Measurements from ENCODE around the gene SLC4A5.
"Not testable (repeated sequence)": the region's sequence is repeated elsewhere in the genome, so short reads cannot be mapped to it uniquely, and the experiment has no call there.

SLC4A5 gene

GRCh38 chr2:74226648-74227213, 116.5 kb downstream of the SLC4A5 start:
- DNase-seq = no peak

DNA sequence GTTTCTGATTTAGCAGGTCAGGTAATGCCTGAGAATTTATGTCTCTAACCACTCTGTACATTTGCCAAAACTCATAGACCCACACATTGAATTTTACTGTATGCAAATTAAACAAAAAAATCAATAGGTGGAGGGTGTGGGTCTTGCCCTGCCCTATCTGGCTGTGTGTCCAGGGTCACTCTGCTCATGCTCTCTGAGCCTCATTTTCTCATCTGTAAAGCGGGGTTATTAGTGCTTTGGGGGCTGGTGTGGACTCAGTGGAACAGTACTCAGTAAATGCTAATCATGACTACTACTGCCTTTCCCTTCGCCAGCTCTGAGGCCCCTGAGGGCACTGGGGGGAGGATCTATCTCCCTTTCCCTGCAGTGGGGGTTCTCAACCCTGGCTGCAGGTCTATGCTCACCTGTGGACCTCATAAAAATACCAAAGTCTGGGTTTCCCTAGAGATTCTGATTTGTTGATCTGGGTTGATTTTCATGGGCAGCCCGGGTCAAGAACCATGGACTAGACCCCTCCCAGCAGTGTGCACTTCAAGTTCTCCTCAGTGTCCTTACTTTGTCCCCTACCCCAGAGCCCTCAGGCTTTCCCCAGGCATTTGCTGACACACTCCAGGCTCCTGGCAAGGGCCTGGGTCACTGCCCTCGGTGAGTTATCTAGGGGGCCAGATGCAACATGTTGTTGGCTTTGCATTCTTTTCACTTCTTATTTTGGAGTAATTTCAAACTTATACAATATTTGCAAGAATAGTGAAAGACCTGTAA, 117.3 kb downstream of the SLC4A5 start:
- DNase-seq = no peak

- no peak for DNase-seq
These were observed 119.1 kb downstream of the SLC4A5 start for GRCh38 chr2:74223941-74224770.

GRCh38 chr2:74222300-74222650, 120.9 kb downstream of the SLC4A5 start:
- DNase-seq = no peak

GRCh38 chr2:74221604-74222299, 121.5 kb downstream of the SLC4A5 start:
- no peak for DNase-seq

GRCh38 chr2:74221091-74221490, 122.1 kb downstream of the SLC4A5 start:
- no peak for DNase-seq

DNA sequence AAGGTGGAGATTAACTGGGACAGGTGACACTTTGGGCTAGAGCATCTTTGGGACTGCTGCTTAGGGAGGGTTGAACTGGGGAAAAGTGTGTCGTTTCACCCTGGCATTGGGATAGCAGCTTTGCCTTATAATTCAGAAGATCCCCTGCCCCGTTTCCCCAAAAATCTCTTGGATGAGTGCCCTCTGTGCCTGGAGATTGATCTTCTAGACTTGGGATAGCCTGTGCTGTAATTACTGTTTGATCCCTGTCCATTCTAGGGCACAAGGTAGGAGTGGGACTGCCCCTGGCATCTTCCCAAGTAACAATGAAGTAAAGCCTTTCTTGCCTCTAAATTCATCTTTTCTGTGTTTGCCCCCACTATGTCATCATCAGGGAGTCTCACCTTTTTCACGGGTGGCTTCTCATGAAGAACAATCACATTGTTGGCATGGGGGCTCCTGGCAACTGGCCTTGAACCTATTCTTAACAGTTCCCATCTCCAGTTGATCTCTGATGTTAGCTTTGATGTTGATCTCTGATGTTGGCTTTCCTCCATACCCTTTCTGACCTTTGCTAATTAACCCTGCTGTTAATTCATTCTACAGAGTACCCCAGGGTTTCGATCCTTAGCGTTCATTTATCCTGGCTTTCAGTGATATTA, 123.2 kb downstream of the SLC4A5 start:
- DNase-seq = no peak

GRCh38 chr2:74216642-74217041, 126.6 kb downstream of the SLC4A5 start:
- DNase-seq = no peak

DNA sequence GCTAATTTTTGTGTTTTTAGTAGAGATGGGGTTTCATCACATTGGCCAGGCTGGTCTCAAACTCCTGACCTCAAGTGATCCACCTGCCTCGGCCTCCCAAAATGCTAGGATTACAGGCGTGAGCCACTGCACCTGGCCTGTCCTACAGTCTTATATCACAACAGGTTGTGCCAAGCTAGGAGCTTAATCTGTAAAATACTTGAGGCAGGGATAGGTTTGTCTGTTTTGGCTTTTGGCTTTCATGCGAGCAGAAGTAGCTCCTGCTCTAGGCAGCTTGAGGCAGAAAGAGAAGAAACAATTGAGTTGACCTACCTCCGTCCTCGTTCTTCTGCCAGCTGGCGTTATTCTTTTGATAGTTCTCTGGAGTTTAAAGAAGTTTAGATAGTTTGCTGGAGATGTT, 127.4 kb downstream of the SLC4A5 start:
- not testable (repeated sequence) for DNase-seq

DNA sequence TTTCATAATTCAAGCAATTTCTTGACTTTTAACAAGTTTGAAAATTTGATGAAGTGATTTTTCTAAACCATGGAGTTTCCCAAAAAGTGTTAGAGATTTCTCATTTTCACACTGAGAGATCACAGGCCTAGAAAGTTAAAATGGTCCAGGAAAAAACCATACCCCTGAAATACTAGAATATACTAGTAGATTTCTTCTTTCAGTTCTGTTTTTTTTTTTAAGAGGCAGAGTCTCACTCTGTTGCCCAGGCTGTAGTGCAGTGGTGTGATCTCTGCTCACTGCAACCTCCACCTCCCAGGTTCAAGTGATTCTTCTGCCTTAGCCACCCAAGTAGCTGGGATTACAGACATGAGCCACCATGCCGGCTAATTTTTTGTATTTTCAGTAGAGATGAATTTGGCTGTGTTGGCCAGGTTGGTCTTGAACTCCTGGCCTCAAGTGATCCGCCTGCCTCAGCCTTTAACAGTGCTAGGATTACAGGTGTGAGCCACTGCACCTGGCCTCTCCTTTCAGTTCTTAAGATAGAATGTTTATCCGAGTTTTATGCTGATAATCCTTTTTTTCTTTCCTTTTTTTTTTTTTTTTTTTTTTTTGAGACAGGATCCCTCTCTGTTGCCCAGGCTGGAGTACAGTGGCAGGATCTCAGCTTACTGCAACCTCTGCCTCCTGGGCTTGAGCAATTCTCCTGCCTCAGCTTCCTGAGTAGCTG, 130.4 kb downstream of the SLC4A5 start:
- DNase-seq = no peak

DNA sequence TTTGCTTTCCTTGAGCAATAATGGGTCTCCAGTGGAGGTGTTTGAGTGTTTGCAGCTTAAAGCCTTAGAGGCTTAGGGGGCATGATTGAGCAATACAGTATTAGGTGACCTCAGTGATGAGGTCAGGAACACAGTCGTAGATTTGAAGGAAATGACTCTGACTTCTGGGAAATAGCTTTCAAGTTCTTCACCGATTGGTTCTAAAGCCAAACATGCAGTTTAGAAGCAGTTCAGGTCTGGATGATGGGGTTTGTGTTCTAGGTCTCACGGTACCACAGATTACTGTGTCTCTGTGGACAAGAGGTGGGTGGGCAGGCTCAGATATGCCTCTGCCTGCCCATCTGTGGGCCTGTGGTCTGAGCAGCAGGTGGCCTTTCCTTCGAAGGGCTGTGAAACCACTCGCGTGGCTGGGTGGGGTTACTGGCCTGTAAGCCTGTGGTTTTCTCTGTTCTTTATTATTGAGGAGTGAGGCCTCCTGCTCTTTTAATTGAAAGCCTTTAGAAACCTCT, 137.0 kb downstream of the SLC4A5 start:
- peak; percentile 8 for DNase-seq

DNA sequence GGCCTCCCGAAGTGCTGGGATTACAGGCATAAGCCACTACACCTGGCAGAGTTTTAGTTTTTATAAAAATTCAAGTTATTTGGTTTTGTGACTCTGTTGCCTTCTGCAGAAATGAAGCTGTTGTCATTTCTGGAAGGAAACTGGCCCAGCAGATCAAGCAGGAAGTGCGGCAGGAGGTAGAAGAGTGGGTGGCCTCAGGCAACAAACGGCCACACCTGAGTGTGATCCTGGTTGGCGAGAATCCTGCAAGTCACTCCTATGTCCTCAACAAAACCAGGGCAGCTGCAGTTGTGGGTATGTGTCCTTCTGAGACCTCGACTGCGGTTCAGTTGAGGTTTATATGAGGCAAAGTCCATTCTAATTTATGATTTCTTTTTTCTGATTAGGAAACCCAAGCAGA, 137.6 kb downstream of the SLC4A5 start:
- peak; percentile 13 for DNase-seq

DNA sequence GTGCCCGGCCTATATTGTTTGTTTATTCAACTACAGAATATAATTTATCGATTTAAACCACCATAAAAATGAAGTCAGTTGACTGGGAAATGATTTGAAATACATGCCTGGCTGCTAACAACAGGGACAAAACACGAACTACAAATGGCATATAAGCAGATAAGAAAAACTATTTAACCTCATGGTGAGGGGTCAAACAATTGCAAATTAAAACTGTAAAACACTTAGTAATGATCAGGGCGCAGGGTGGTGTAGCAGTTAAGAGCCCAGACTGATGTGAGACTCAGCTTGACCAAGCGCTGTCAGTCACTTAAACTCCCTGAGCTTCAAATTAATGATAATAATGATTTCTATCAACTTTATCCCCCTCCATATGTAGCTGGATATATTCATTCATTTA, 138.1 kb downstream of the SLC4A5 start:
- DNase-seq = no peak

DNA sequence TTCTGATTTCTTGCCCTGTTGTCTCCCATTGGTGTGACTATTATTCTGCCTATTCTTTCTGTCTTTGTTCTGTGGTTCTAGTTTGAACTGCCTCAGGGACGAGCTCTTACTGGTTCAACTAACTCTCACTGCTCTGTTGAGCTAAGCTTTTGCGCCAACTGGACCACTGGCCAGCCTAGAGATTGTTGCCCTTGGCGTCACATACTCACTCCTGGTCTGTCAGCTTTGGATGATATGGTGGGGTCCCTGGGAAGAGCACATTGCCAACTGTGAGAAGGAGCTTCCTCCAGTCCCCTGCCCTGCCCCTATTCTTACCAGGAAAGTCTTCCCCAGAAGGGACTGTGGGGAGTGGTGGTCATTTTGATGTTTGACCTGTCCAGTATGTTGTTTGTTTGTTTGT, 138.8 kb downstream of the SLC4A5 start:
- no peak for DNase-seq

DNA sequence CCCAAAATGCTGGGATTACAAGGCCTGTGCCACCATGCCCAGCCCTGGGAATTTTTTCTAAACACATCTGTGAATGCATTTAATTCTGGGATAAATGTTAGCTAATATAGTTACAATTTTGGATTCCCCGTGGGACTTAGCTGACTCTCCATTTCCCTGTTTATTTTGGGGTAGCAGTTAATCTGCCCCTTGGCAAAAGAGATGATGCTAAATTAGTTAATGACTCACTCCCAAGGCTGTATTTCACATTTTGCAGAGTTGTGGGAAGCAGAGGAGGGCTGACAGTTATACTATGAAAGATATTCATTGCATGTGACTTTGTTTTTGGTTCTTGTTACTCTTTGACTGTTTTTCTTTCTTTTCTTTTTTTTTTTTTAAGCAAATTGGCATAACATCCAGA, 141.6 kb downstream of the SLC4A5 start:
- DNase-seq = no peak

GRCh38 chr2:74201196-74201595, 142.0 kb downstream of the SLC4A5 start:
- no peak for DNase-seq

DNA sequence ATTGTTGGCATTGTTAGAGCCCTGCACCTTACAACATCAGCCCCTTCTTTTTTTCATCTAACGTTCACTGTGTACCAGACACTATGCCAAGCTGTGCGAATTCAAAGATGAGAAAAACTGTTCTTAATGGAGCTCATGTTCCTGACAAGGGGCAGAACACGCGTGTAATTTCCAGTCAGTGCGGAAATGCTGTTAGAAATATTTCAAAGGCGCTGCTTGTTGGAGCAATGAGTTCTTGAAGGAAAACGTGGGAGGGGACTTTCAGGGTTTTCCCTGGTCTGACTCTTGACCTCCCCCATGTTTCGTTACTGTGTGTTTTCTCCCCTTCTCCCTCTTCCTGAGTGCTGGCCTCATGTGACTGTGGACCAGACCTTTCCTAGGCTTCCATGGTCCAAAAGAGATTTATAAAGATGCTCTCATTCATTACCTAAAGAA, 143.3 kb downstream of the SLC4A5 start:
- no peak for DNase-seq

DNA sequence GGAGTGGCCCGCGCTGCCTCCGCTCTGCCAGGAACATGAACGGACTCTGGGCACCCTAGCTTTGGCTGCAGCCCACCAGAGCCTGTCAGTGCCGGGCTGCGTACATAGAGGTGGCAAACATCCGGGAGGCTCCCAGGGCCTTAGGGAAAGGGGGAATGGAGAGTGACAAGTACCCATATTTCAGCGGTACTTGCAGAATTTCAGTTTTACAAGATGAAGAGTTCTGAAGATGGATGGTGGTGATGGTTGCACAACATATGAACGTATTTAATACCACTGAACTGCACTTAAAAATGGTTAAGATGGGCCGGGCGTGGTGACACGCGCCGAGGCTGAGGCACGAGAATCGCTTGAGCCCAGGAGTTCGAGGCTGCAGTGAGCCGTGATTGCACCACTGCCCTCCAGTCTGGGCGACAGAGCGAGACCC, 143.9 kb downstream of the SLC4A5 start:
- DNase-seq = no peak

DNA sequence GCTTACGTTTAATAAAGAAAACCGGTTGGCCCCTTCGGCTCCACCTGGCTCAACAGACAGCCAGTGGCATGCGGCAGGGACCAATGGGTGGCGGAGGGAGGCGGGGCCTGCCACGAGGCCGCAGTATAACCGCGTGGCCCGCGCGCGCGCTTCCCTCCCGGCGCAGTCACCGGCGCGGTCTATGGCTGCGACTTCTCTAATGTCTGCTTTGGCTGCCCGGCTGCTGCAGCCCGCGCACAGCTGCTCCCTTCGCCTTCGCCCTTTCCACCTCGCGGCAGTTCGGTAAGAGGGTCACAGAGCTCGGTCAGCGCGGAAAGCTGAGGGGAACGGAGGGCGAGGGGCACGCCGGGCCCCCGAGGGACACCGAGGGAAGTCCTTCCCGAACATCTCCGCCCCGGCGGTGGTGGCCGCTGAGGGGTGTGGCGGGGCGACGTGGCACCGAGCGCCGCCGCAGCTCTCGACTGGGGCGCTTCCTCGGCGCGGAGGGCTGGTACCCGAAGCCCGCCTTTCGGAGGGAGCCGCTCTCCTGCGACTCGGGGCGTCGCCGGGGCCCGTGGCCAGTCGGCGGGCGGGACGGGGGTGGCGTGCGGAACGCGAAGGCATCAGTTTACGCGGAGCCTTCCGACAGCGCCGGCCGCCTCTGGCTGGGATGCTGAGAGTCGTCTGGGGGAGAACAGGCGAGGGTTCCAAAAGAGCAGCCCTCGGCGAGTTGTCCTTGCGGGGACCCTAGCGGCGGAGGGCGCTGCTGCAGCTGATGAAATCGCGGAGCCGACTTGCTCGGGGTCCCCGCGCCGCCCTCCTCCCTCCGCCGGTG, 144.5 kb downstream of the SLC4A5 start, which contains the start of gene MTHFD2:
TSS of gene MTHFD2 (plus strand) at position 155 of the 814 bp plus-strand sequence. CDS start at position 182, 27 bp downstream.
- DNase-seq = peak; percentile 84

- DNase-seq = no peak
These were observed 145.2 kb downstream of the SLC4A5 start for GRCh38 chr2:74198023-74198460.

DNA sequence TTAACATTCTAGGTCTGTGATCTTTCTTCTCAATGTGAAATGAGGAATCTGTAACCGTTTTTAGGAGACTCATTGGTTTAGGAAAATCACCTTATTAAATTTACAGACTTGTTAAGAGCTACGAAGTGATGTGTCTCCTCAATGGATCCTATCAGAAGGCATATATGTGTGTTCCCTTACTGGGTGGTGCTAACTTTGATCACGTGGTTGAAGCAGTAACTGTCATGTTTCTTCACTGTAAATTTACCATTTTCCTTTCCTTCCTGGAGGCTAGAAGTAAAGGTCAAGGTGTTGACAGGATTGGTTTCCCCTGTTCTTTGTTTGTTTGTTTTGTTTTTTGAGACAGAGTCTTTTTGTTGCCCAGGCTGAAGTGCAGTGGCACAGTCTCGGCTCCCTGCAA, 146.2 kb downstream of the SLC4A5 start:
- no peak for DNase-seq

Data from activated effector memory CD4-positive, alpha-beta T cell treated with Interleukin-2 at 50 U/mL for 16 hours (primary cell).